HG02798 (cell line): ENCODE measurements around the gene PHKA1.
"Not testable (repeated sequence)": the region's sequence is repeated elsewhere in the genome, so short reads cannot be mapped to it uniquely, and the experiment has no call there.

Experiments used
- ATAC-seq: cut with Tn5 transposase; IDR thresholded peaks from one replicate; pipeline ENCODE4 v1.9.1; 2021; ENCODE audit warnings: mild to moderate bottlenecking; ENCODE audit not compliant: unreplicated experiment, poor library complexity

The PHKA1 gene

DNA sequence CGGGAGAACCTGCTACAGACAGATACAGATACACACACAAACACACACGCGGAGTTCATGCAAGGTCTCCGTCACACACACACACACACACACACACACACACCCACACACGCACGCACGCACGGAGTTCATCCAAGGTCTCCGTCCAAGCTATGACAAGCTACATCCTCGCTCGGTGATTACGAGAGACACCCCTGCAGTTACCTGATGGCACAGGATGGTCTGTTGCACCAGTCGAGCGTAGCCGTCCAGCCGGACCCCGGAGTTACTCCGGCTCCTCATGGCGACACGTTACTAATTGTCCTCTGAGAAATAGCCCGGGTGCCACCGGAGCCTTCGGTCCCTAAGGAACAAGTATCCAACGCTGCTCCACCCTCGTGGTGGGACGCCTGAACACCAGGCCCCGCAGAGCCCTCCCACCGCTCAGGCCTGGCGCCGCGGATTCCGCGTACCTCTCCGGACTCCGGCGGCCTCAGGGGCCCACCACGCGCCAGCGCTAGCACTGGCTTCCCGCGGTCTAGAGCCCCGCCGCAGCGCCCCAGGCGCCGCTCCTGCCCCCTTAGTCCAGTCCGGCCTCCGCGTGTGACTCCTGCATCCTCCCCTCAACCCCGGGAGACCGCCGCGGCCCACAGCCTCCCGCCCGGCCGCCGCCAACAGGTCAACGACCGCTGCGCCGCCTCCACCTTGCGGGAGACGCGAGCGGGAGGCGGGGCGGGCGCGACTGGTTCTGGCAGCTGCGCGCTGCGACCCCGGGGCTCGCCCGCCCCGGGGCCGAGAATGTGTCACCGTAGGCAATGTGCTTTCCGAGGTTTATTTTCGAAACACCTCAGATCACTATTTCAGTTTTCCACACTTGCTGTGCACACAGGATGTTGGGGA is at the start of gene PHKA1:
Gene PHKA1, minus strand, starts transcription at position 708 of the 879 bp plus-strand sequence. Its CDS starts 426 bp downstream, at position 282.
- ATAC-seq, result not testable (repeated sequence)

DNA sequence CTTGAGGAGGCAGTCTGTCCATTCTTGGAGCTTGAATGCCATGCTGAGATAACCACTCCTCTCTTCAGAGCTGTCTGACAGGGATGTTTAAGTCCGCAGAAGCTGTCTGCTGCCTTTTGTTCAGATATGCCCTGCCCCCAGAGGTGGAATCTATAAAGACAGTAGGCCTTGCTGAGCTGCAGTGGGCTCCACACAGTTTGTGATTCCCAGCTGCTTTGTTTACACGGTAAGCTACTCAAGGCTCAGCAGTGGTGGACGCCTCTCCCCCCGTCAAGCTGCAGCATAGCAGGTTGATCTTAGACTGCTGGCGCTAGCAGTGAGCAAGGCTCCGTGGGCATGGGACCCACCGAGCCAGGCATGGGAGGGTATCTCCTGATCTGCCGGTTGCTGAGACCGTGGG is 46.3 kb upstream of the PHKA1 start:
- ATAC-seq, result not testable (repeated sequence)

DNA sequence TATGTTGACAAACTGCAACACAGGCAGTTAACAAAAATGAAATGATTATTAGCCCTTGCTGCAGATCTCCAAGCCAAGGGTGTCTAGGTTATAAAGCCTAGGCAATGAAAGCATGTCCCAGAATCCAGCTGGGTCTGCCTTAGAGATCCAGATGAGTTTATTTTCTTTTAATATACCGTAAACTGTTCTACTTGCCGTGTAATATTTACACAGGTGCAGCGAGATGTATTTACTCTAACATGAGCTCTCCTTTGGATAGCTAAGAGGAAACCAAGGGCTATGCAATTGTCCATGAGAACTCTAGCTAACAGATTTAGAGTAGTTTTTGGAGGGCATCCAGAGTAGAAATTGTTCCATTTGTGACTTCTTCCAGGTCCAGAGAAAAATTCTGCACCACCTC is 34.4 kb upstream of the PHKA1 start:
- ATAC-seq, result not testable (repeated sequence)

DNA sequence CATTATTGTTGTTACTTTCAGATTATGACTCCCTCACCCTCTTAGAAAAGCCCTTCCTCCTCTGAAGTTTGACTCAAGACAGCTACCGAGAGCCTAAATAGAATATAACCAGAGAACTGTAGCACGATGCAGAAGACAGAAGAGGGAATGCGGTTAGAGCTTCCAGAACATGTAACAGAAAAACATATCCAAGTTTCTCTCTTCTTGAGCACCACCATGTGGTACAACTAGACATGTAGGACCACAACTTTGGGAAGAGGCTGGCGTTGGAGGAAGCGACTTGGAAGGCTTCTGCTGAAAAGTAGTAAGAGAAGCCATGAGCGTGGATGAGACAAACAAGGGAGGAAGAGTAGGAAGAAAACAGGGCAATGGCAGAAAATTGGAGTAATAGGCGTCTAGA is 31.4 kb upstream of the PHKA1 start:
- not testable (repeated sequence) for ATAC-seq

DNA sequence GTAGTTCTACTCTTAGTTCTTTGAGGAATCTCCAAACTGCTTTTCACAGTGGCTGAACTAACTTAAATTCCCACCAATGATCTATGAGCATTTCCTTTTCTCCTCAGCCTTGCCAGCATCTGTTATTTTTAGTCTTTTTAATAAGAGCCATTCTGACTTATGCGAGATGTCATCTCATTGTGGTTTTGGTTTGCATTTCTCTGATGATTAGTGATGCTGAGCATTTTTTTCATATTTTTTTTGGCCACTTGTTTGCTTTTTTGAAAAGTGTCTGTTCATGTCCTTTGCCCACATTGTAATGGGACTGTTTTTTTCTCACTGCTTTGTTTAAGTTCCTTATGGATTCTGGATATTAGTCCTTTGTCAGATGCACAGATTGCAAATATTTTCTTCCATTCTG is 21.5 kb upstream of the PHKA1 start:
- ATAC-seq, result no peak

DNA sequence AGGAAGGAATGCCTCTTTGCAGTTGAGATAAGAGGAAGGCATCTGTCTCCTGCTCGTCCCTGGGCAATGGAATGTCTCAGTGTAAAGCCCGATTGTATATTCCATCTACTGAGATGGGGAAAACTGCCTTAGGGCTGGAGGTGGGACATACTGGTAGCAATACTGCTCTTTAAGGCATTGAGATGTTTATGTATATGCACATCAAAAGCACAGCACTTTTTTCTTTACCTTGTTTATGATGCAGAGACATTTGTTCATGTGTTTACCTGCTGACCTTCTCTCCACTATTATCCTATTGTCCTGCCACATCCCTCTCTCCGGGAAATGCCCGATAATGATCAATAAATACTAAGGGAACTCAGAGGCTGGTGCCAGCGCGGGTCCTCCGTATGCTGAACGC is 19.5 kb upstream of the PHKA1 start:
- not testable (repeated sequence) for ATAC-seq

DNA sequence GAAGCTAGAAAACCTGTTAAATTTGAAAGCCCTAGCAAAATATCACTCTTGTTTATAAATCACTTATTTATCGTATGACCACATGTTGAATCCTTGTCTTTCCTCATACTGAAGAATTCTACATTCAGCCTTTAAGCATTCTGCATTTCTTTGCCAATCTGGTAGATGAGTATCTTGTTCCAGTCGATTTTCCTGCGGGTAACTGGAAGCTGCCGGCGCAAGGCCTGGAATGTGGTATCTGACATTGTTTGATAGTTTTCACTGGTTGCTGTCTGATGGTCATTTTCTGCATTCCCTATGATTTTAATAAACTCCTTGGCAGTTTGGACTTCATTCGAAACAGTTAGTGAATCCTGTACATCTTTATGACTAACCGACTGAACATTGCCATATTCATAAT is 13.7 kb upstream of the PHKA1 start:
- no peak for ATAC-seq

DNA sequence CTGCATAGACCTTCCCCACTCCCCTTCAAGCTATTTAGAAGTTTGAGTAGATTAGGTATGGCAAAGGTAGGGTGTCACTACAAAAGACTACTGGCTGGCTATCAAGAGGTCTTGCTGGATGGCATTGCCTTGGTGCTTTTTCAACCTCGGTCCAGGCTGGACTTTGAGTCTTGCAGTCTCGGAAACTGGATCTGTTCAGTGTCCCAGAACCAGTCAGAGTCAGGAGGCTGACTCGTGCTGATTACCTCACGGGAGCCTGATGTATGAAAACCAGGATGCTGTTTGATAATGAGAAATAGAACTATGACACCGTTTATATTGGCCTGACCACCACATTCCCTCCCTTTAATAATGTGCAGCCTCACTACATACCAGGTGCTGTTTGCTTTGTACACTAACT is 2.7 kb upstream of the PHKA1 start:
- ATAC-seq, result no peak

DNA sequence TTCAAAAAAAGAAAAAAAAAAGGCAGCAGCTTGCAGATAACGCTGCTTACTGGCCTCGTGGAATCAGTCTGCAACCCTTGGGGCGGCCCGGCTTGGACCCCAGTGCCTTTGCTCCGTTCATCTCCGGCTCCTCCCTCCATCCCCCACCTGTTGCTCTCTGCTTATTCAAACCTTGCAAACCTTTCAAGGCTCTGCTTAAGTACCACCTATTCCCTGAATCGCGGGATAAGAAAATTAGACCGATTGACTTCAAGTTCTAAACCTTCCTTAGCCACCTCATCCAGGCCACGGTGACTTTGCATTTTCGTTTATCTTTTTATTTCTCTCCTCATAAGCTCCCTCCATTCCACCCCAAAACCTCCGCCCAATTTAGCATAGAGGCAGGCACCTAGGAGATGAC is 1.4 kb upstream of the PHKA1 start:
- no peak for ATAC-seq

DNA sequence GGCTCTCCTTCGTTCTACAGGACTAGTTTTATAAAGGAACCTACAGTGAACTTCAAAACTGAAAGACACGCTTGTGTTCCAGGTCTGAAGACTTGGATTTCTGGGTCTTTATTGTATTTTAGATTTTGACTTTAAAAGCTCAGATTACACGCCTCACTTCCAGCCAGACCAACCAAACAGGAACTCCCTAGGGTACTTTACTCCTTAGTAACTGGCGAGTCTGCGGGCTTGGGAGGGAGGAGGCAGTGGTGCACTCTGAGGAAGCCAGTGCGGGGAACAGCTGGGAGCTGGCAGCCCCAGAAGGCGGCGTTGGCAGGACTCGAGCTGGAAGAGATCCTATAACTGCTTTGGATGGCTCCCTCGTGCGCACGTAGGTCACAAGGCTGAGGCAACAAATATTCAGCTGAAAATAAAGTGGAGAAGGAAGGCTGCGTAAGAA is 391 bp upstream of the PHKA1 start:
- ATAC-seq, result no peak

DNA sequence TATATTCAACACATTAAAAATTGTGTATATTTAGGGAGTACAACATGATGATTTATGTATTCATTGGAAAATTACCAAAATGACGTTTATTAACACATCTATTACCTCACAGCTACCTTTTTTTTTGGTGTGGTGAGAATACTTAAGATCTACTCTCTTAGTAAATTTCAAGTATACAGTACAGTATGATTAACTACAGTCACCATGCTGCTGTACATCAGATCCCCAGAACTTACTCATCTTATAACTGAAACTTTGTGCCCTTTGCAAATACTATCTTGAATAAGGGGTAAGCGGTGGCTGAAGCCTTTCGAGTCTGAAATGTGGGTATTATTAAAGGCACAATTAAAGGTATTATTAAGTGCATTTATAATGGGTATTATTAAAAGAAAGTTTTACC is 976 bp downstream of the PHKA1 start:
- no peak for ATAC-seq

DNA sequence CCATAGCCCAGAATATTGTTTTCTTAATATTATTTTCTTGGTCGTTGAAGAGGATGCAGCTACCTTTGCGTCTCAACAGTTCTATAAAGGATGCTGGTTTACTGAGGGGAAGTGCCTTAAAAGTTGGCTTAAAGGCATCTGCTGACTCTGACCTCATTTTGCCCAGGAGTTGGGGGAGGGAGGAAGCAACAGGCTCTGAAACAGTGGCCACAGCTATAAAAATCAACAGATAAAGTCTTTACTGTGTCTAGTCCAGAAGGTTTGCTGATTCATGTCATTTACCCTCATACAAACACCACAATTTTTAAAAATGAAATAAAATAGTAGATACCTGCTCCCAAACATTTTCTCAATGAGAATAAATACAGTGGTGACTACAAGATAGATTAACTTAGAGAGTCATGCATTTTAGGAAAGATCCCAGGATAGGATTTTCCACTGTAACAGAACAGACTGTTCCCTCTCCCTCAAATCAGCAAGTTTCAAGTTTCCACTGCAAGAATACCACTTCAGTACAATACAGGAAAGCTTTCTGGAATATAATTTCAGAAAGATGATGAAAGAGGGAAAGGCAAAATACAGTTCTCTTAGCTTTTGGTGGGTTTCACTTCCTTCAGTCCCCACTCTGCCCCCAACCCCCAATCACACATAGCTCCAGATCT is 1.9 kb downstream of the PHKA1 start:
- ATAC-seq, result no peak

DNA sequence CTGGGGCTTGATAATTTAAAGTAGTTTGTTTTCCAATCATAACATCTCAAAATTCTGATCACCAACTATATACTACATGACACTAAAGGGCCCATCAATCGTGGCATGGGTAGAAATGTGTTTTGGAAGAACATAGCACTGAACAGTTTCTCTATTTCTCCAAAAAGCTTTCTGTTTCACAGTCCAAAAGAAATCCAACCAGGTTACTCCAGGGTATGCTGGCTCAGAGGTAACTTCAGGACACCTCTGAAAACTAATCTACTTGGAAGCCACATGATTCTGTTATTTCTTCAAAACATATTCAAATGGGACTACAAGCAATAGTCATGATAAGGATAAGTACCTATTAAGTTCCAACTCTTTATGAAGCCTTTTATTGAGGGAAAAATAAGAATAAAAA is 8.3 kb downstream of the PHKA1 start:
- ATAC-seq, result no peak

DNA sequence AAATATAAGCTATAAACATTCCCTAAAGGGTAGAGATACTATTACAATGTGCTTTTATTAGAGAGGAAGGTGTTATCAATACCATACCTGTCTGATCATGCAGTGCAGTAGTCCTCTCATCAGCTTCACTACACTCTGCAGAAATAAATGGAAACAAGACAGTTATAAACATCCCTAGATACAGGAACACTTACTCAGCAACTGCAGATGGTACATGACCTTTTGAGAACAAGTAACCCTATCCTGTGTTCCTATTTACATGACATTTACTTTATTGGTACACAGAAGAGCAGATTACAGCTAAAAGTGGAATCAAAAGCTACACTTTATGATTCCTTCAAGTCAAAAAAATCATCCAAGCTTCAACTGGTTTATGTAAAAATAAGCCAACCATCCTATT is 9.0 kb downstream of the PHKA1 start:
- no peak for ATAC-seq

DNA sequence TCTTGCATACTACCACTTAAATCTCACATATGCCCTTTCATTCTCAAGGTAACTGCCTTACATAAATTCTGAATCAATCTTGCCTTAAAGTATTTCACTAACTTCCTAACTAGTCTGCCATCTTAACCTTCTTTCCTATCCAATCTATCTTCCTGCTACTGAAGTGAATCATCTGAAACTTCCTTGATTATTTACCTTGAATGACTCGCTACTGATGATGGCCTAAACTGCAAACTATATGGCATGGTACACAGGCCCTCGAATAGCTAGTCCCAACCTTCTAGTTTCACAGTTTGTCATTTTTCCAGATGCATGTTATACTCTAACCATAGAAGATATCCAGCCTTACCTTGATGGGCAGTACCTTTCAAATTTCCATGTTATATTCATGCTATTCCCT is 19.9 kb downstream of the PHKA1 start:
- ATAC-seq, result no peak

DNA sequence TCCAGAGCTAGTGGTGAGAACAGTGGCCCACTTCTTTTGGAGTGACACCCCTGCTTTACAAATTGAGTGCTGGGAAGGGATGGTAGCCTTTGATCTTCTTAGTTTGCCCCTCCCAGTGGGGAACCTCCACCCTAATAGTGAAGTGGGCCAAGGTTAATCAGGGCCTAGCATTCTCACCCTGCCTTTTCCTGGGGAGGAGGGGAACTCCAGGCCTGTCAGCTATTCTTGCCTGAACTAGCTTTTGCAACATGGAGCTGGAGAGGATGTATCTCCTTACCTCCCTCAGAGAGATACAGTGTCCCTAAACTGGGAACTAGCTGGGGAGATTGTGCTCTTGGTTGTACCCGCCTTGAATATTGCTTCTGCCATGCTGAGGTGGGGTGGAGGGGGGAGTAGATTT is 20.6 kb downstream of the PHKA1 start:
- no peak for ATAC-seq

DNA sequence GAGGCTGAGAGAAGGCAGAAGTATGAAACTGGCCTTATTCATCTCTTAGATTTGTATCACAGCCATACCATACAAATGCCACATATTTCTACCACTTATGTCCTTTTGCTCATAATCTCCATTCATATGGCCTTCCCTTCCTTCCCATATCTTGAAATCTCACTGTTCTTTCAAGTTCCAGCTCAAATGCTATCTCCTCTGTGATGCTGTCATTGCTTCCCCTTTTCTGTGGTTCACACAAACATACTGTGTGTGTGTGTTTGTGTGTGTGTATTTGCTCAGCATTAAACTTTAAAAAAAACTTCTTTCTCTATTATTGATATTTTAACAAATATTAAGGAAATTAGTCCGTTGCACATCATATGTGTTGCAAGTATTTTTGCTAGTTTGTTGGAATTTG is 26.7 kb downstream of the PHKA1 start:
- ATAC-seq, result no peak

DNA sequence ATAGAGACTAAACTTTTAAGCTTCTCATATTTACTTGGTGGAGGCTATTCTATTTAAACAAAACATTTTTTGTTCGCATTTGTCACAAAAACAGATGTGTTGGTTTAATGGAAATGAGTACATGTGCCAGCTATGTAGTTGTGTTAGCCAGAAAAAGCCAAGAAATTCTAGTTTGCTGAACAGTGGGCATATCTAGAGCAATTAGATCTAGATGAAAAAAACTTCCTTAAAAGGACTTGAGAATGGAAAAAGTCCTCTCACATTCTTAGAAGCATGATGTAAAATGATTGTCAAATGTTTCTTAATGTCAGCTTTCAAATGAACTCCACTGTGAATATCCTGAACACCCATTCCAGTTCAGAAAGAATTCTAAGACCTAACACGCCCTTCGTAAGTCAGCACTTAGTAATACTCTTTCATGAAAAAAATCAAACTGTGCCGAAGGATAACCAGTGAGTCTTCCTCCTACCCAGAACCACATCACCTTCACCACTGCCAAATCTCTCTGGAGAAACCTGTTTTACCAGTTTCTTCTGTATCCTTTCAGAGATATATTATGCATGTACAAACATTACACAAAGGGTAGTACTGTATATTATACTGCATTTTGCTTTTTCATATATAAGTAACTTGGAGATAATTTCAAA is 28.2 kb downstream of the PHKA1 start:
- no peak for ATAC-seq

DNA sequence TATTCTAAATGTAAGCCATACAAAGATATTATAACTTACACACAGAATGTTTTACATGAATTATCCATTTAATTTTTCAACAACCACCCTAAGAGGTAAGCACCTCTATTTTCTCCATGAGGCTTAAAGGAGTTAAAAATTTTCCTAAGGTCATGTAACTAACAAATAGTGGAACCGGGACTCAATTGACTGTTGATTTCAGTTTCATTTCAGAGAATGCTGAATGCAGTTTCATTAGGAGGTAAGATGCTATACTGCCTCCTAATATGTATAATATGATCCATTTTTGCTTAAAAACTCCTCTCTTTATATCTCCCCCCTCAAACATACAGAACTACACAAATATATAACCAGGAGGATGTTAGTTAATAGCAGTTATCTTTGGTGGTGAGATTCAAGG is 29.1 kb downstream of the PHKA1 start:
- ATAC-seq, result no peak

DNA sequence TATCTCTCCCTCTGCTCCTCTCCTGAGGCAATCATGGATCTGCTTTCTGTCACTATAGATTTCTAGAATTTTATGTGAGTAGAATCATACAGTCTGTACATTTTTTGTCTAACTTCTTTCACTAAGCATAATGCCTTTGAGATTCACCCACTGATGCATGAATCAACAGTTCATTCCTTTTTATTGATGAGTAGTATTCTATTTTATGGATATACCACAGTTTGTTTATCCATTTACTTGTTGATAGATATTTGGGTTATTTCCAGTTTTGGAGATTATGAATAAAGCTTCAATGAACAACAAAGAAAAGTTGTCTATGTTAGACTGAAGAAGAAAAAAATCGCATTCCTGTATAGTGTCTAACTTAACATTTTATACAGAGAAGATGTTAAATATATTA is 30.5 kb downstream of the PHKA1 start:
- ATAC-seq, result no peak

DNA sequence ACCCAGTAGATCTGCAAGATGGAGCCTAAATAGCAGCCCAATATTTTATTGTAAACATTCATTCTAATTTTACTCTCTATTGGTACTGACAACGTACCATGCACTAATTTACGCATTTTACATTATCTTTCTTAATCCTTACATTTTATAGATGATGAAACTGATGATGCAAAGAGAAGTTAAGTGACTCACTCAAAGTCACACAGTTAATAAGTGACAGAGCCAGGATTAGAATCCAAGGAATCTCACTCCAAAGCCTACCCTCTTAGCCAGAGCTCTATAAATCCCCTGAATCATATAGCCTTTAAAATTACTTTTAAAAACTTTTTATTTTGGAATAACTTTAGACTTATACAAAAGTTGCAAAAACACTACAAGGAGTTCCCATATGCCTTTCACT is 37.6 kb downstream of the PHKA1 start:
- ATAC-seq, result no peak
